ENCODE measurements around the gene PTPRM.
"Not testable (repeated sequence)": the region's sequence is repeated elsewhere in the genome, so short reads cannot be mapped to it uniquely, and the experiment has no call there.

Gene PTPRM

GRCh38 chr18:8427339-8427738 is 860.2 kb downstream of the PTPRM start:
- no peak for DNase-seq (ENCODE audit: low read depth in 2 of 2)

DNA sequence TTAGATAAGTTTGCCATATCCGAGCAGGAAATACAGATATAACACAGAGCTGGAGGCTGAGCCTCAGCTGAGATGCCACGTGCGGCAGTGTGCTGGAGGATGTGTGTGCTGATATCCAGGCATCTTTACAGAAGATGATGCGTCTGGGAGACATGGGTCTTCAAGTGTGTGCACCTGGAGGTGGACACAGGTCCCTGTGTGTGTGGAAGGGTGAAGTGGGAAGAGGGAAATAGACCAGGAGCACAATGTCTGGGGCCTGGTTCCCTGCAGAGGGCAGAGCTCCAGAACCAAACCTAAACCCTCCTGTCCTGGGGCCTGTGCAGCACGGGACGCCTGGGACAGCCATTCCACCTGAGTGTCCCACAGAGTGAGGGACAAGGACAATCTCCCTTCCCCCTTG is 861.8 kb downstream of the PTPRM start:
- DNase-seq (ENCODE audit: low read depth in 2 of 2): no peak

- no peak for DNase-seq (ENCODE audit: low read depth in 2 of 2)
These were observed 863.9 kb downstream of the PTPRM start for GRCh38 chr18:8431036-8431435.

GRCh38 chr18:8433323-8433722 is 866.2 kb downstream of the PTPRM start:
- no peak for DNase-seq (ENCODE audit: low read depth in 2 of 2)

DNA sequence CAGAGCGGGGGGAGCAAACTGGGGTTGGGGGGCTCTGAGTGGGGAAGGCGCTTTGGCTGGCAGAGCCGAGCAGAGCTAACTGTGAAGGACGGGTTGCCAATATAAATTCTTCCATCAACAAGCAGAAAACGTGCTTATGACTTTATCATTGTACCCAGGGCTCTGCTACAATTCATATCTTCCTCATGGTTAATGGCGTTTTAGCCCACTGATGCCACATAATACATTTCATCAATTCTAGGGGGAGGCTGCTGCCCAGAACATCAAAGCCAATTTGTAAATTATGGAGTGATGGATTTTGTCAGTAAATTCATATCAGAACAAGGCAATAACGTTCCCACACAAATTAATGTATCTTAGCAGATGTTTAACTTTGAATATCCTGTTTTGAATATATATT is 866.7 kb downstream of the PTPRM start:
- DNase-seq (ENCODE audit: low read depth in 2 of 2): no peak

- no peak for DNase-seq (ENCODE audit: low read depth in 2 of 2)
These were observed 868.3 kb downstream of the PTPRM start for GRCh38 chr18:8435376-8435775.

- DNase-seq (ENCODE audit: low read depth in 2 of 2): no peak
These were observed 871.9 kb downstream of the PTPRM start for GRCh38 chr18:8439055-8439454.

DNA sequence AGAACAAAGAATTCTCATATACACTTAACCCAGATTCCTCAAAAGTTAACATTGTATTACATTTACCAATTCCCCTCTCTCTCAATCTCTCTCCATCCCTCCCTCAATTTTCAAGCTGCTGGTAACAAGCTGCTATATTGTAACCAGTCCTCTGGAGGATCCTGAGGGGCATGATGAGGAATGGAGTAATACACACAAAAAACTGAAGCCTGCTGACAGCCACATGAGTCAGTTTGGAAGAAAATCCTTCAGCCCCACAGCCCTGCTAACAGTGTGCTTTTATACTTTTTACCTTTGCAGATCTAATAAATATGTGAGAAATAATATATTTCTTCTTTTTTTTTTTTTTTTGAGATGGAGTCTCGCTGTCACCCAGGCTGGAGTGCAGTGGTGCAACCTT is 876.4 kb downstream of the PTPRM start:
- no peak for DNase-seq (ENCODE audit: low read depth in 2 of 2)

GRCh38 chr18:8446936-8447335 is 879.8 kb downstream of the PTPRM start:
- DNase-seq (ENCODE audit: low read depth in 2 of 2): not testable (repeated sequence)

GRCh38 chr18:8448130-8448529 is 881.0 kb downstream of the PTPRM start:
- DNase-seq (ENCODE audit: low read depth in 2 of 2): no peak

DNA sequence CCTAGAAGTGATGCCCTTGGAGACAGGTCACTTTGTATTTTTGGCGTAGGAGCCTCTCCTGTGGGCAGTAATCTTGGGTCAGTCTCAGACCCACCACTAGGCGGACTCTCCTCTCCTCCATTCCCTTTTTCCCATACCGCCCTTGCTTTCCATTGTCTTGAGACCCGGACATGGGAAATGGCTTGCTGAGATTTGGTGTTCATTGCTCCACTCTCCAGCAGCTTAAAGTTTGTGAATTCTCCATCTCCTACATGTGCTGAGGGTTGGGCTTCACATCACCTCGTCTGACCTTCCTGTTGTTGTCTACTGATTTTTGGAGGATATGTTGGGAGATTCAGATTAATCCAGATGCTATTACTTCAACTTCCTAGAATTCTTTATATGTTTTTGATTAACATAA is 882.9 kb downstream of the PTPRM start:
- no peak for DNase-seq (ENCODE audit: low read depth in 2 of 2)

- no peak for DNase-seq (ENCODE audit: low read depth in 2 of 2)
These were observed 884.0 kb downstream of the PTPRM start for GRCh38 chr18:8450898-8451665.

DNA sequence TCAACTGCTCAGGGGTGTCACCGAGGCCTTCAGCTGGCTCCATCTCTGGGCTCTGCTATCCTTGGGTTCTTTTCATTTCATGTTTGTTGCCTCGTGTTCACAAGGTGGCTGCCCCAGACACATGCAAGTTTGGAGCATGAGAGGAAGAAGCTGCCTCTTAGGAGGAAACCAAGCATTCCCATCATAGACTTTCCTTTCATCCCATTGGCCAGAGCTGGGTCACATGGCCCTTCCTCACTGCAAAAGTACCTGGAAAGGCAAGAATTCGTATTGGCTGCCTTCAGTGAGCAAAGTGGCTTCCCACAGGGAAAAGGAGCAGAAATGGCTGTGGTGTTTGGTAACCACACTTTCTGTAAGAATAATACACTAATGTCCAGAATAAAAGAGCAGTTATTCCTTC is 886.4 kb downstream of the PTPRM start:
- no peak for DNase-seq (ENCODE audit: low read depth in 2 of 2)

GRCh38 chr18:8454136-8454535 is 887.0 kb downstream of the PTPRM start:
- no peak for DNase-seq (ENCODE audit: low read depth in 2 of 2)

DNA sequence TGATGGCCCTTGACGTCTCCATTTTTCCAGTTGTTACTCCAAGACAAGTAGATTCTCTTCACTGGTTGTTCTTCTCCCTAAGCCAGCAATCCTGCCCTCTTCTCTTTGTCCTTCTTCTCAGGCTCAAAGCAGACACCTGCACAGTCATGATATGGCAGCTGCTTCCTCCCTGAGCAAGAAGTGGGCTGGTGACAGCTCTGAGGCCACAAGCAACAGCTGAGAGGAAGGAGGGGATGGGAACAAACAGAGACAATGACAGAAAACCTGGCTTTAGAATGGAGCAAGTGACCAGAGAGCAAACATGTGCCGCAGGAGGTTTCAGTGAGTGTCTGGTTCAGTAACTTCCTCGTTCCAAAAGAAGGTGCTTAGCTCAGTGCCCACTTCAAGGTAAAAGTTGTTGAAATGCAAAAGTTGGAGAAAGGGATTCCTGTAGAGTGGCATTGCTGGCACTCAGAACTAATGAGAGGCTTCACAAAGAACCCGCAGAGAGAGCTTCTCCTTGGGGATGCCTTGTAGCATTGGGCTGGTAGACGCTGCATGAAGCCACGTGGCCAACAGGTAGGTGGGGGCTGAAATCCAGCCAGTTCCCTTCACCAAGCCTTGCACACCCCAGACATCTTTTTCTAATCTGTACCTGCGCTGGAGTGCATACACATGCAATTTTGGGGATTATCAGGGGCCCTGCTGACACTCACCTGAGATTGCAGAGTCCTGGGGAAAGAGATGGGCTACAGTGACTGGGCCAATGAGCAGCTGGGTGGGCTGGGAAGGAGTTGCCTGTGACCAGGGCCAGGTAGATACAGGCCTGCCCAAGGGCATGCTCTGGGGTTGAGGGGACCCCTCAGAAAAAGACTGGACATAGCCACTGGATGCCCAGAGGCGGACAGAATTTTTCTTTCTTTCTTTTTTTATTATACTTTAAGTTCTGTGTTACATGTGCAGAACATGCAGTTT is 888.8 kb downstream of the PTPRM start:
- no peak for DNase-seq (ENCODE audit: low read depth in 2 of 2)
